NCI-H510A treated with DMSO at 0.1 percent for 48 hours (cell line): Measurements from ENCODE around the gene PDPR.
"Not testable (repeated sequence)": the region's sequence is repeated elsewhere in the genome, so short reads cannot be mapped to it uniquely, and the experiment has no call there.

Source experiments
- DNase-seq: peaks from one replicate; lab custom pipeline; 2025; lab: John Stamatoyannopoulos, UW

Gene PDPR

GRCh38 chr16:70162041-70162451 is 47.9 kb downstream of the PDPR start:
- DNase-seq: no peak

- no peak for DNase-seq
Measured at GRCh38 chr16:70163596-70163995, 49.5 kb downstream of the PDPR start.

- not testable (repeated sequence) for DNase-seq
Measured at GRCh38 chr16:70166688-70167087, 52.6 kb downstream of the PDPR start.

GRCh38 chr16:70173212-70173837 is 59.2 kb downstream of the PDPR start, which contains the start of gene CLEC18C:
CLEC18C (plus strand) TSS chr16:70173787; CDS start chr16:70174279, 492 bp downstream.
- DNase-seq: not testable (repeated sequence)

- not testable (repeated sequence) for DNase-seq
Measured at GRCh38 chr16:70173916-70174315, 59.8 kb downstream of the PDPR start.

- not testable (repeated sequence) for DNase-seq
Measured at GRCh38 chr16:70174387-70174932, 60.3 kb downstream of the PDPR start.

- peak; percentile 0 for DNase-seq
Measured at GRCh38 chr16:70187858-70188607, 73.9 kb downstream of the PDPR start.

- DNase-seq: not testable (repeated sequence)
Measured at GRCh38 chr16:70188608-70188915, 74.4 kb downstream of the PDPR start.

- DNase-seq: not testable (repeated sequence)
Measured at GRCh38 chr16:70190574-70190973, 76.4 kb downstream of the PDPR start.

GRCh38 chr16:70196683-70197300 is 82.7 kb downstream of the PDPR start:
- not testable (repeated sequence) for DNase-seq

GRCh38 chr16:70197611-70198010 is 83.5 kb downstream of the PDPR start:
- DNase-seq: not testable (repeated sequence)

GRCh38 chr16:70198230-70198629 is 84.1 kb downstream of the PDPR start:
- DNase-seq: not testable (repeated sequence)

GRCh38 chr16:70198666-70199065 is 84.5 kb downstream of the PDPR start:
- DNase-seq: not testable (repeated sequence)

GRCh38 chr16:70199170-70199569 is 85.0 kb downstream of the PDPR start:
- not testable (repeated sequence) for DNase-seq

- DNase-seq: not testable (repeated sequence)
Measured at GRCh38 chr16:70200063-70200462, 85.9 kb downstream of the PDPR start.

- DNase-seq: not testable (repeated sequence)
Measured at GRCh38 chr16:70203508-70203907, 89.4 kb downstream of the PDPR start.

GRCh38 chr16:70204010-70204409 is 89.9 kb downstream of the PDPR start:
- DNase-seq: not testable (repeated sequence)

- DNase-seq: not testable (repeated sequence)
Measured at GRCh38 chr16:70204668-70205405, 90.7 kb downstream of the PDPR start.

GRCh38 chr16:70206382-70206781 is 92.2 kb downstream of the PDPR start:
- DNase-seq: not testable (repeated sequence)
